ENCODE results near the gene NRIP3. TPM values are rescaled to one million over a fixed set of nuclear protein-coding genes. Genes with fewer than 3 reads are reported as not detected.

The NRIP3 gene
- total and polyA plus RNA-seq, 2 of the 13 experiments (the other 11 are each of a cell fraction or from before 2014, with no cell fraction given), result 0.04 to 0.07 TPM

DNA sequence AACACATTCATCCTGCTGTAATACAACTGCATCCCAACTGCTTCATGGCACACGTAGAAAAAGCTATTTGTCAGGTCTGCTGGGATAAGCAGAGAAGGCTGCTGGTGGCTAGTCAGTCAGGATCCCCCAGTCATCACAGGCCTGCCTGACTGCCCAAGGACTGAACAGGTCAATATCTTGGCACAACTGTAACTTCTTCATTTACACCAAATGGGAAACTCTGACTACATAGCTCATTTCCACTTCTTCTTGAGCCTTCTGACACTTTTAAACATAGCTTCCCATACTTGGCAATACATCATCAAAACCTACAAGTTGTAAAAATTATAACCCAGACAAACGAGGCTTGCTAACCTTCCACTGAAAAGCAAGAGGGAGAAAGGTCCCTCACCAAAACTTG lies 42.4 kb downstream of the NRIP3 start:
- ATAC-seq, result no peak
- 62% methylated on average over 2 of the region's 2 CpGs for WGBS (ENCODE audit: low lambda C conversion rate)
- ChIA-PET POLR2A (no interaction called here), CTCF (ENCODE audit: low intra/inter-chr PET ratio, low total read pairs) (no interaction called here)
- peaks cover 19% of the 10 kb centered on the region for H3K4me1 ChIP-seq (ENCODE audit: insufficient read depth, low read length)
- in situ Hi-C loops (cut with HindIII; ENCODE audit: extremely low pct_ligation_motif_present, low pct_unique_long_range_greater_than_20kb) (loop anchor here (25.0 kb wide), 1 partner anchor 274 kb away; the partner anchor contains the start of genes RPL27A and TRIM66), intact Hi-C loops (cut with micrococcal nuclease; ENCODE audit: unreplicated experiment) (loop anchor here (5.0 kb wide), 1 partner anchor 274 kb away; no protein-coding TSS in a partner anchor)
- H4K20me1 ChIP-seq (ENCODE audit: insufficient read depth, low read length), result no peaks in the 10 kb centered on the region
- peaks cover 13% of the 10 kb centered on the region for H3K79me2 ChIP-seq (ENCODE audit: insufficient read depth, low read length)
- no peaks in the 10 kb centered on the region for H3K9me3 ChIP-seq (ENCODE audit: low read length)
- H3K27me3 ChIP-seq (ENCODE audit: control insufficient read depth in 1 of 2, insufficient read depth in 2 of 2, low read length in 2 of 2), result no peaks in the 10 kb centered on the region
- H3K4me3 ChIP-seq (replicated peaks in 1 of 3; ENCODE audit: insufficient read depth in 1 of 3, low read depth in 2 of 3, low read length in 3 of 3), result no peak overlapping the region
- peak overlapping the region; percentile 21; the same call in 1 of the 2 replicates for H3K9ac ChIP-seq (ENCODE audit: insufficient read depth, low read depth, low read length)
- H2AFZ ChIP-seq (ENCODE audit: low read length), result no peak overlapping the region
- no peak overlapping the region for H3K27ac ChIP-seq (ENCODE audit: extremely low read length, insufficient read depth, low read length)
- DNase-seq (ENCODE audit: low spot score), result no peak
- no peak for FAIRE-seq
- no peak overlapping the region for H3K4me2 ChIP-seq (ENCODE audit: low read depth, low read length)
- BruUV-seq (replicated peaks), result no TSS peak
- no peaks in the 10 kb centered on the region for H3K36me3 ChIP-seq (replicated peaks in 1 of 2; ENCODE audit: control insufficient read depth in 1 of 2, insufficient read depth in 2 of 2, low read length in 2 of 2)
- TF ChIP-seq ZFP37 (CRISPR knock-in tag; IDR thresholded peaks at IDR 0.05; ENCODE audit: borderline replicate concordance), result no peak
- no peak for TF ChIP-seq FOXJ3 (CRISPR knock-in tag; IDR thresholded peaks at IDR 0.05; ENCODE audit: borderline replicate concordance)
- TF ChIP-seq RBM39 (IDR thresholded peaks at IDR 0.05; ENCODE audit: low read depth, low read length, poor library complexity, severe bottlenecking), result no peak
- TF ChIP-seq, protein P1, sequence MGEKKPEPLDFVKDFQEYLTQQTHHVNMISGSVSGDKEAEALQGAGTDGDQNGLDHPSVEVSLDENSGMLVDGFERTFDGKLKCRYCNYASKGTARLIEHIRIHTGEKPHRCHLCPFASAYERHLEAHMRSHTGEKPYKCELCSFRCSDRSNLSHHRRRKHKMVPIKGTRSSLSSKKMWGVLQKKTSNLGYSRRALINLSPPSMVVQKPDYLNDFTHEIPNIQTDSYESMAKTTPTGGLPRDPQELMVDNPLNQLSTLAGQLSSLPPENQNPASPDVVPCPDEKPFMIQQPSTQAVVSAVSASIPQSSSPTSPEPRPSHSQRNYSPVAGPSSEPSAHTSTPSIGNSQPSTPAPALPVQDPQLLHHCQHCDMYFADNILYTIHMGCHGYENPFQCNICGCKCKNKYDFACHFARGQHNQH (CRISPR knock-in tag; IDR thresholded peaks at IDR 0.05), result no peak
- TF ChIP-seq ESRRA (CRISPR knock-in tag; IDR thresholded peaks at IDR 0.05; ENCODE audit: low read depth), result no peak
- no peak for TF ChIP-seq DR1 (CRISPR knock-in tag; IDR thresholded peaks at IDR 0.05)
- TF ChIP-seq, protein P2, sequence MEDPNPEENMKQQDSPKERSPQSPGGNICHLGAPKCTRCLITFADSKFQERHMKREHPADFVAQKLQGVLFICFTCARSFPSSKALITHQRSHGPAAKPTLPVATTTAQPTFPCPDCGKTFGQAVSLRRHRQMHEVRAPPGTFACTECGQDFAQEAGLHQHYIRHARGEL (CRISPR knock-in tag; IDR thresholded peaks at IDR 0.05), result no peak
- TF ChIP-seq, protein P3, sequence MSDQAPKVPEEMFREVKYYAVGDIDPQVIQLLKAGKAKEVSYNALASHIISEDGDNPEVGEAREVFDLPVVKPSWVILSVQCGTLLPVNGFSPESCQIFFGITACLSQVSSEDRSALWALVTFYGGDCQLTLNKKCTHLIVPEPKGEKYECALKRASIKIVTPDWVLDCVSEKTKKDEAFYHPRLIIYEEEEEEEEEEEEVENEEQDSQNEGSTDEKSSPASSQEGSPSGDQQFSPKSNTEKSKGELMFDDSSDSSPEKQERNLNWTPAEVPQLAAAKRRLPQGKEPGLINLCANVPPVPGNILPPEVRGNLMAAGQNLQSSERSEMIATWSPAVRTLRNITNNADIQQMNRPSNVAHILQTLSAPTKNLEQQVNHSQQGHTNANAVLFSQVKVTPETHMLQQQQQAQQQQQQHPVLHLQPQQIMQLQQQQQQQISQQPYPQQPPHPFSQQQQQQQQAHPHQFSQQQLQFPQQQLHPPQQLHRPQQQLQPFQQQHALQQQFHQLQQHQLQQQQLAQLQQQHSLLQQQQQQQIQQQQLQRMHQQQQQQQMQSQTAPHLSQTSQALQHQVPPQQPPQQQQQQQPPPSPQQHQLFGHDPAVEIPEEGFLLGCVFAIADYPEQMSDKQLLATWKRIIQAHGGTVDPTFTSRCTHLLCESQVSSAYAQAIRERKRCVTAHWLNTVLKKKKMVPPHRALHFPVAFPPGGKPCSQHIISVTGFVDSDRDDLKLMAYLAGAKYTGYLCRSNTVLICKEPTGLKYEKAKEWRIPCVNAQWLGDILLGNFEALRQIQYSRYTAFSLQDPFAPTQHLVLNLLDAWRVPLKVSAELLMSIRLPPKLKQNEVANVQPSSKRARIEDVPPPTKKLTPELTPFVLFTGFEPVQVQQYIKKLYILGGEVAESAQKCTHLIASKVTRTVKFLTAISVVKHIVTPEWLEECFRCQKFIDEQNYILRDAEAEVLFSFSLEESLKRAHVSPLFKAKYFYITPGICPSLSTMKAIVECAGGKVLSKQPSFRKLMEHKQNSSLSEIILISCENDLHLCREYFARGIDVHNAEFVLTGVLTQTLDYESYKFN (CRISPR knock-in tag; conservative IDR thresholded peaks at IDR 0.05), result no peak
- no peak for TF ChIP-seq ZNF556 (CRISPR knock-in tag; IDR thresholded peaks at IDR 0.05; ENCODE audit: borderline replicate concordance)
- TF ChIP-seq, protein P4, sequence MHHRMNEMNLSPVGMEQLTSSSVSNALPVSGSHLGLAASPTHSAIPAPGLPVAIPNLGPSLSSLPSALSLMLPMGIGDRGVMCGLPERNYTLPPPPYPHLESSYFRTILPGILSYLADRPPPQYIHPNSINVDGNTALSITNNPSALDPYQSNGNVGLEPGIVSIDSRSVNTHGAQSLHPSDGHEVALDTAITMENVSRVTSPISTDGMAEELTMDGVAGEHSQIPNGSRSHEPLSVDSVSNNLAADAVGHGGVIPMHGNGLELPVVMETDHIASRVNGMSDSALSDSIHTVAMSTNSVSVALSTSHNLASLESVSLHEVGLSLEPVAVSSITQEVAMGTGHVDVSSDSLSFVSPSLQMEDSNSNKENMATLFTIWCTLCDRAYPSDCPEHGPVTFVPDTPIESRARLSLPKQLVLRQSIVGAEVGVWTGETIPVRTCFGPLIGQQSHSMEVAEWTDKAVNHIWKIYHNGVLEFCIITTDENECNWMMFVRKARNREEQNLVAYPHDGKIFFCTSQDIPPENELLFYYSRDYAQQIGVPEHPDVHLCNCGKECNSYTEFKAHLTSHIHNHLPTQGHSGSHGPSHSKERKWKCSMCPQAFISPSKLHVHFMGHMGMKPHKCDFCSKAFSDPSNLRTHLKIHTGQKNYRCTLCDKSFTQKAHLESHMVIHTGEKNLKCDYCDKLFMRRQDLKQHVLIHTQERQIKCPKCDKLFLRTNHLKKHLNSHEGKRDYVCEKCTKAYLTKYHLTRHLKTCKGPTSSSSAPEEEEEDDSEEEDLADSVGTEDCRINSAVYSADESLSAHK (CRISPR knock-in tag; IDR thresholded peaks at IDR 0.05; ENCODE audit: borderline replicate concordance), result no peak
